ENCODE results near the gene SORBS1. TPM values are rescaled to one million over a fixed set of nuclear protein-coding genes. Genes with fewer than 3 reads are reported as not detected.

Gene SORBS1
- total RNA-seq, 1 donor from 2014 or later = 221 TPM

DNA sequence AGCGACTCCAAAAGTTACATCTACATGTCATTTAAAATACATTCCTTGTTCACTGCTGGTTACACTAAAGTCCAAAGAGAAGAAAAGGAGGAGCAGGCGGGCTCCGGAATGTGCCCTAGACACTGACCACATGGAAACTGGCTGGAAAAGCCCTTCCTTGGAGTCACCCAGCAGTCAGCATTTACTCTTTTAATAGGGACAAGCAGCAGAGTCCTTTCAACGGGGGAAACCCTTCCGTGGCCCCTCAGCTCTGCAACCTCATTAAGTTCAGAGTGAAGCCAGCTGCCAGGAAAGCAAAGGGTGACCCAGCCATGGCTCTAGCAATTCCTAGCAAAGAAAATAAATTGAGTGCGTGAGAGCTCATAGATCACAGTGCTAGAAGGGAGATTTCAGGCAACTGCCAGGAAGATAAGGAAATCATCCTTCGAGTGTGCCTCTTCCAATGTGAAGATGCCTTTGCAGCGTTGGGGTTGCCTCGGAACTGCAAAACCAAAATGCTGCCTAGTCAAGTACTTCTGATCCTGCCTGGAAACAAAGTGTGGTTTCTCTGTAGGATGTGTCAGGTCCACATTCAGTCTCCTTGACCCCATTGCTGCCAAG lies 101.6 kb downstream of the SORBS1 start:
- peak overlapping the region; percentile 55 for H3K4me3 Mint-ChIP-seq (ENCODE audit: unreplicated experiment)
- DNase-seq = no peak
- TF ChIP-seq, protein P1, sequence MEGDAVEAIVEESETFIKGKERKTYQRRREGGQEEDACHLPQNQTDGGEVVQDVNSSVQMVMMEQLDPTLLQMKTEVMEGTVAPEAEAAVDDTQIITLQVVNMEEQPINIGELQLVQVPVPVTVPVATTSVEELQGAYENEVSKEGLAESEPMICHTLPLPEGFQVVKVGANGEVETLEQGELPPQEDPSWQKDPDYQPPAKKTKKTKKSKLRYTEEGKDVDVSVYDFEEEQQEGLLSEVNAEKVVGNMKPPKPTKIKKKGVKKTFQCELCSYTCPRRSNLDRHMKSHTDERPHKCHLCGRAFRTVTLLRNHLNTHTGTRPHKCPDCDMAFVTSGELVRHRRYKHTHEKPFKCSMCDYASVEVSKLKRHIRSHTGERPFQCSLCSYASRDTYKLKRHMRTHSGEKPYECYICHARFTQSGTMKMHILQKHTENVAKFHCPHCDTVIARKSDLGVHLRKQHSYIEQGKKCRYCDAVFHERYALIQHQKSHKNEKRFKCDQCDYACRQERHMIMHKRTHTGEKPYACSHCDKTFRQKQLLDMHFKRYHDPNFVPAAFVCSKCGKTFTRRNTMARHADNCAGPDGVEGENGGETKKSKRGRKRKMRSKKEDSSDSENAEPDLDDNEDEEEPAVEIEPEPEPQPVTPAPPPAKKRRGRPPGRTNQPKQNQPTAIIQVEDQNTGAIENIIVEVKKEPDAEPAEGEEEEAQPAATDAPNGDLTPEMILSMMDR (IDR thresholded peaks at IDR 0.05; ENCODE audit: partially characterized antibody, unreplicated experiment) = no peak
- peak overlapping the region; percentile 63 for H3K27ac Mint-ChIP-seq (ENCODE audit: unreplicated experiment)
- peaks cover 2% of the 10 kb centered on the region for H3K9me3 Mint-ChIP-seq (ENCODE audit: unreplicated experiment)
- peaks cover 40% of the 10 kb centered on the region for H3K4me1 Mint-ChIP-seq (ENCODE audit: low read depth, unreplicated experiment)
- peaks cover 2% of the 10 kb centered on the region for H3K27me3 Mint-ChIP-seq (ENCODE audit: unreplicated experiment)
- H3K36me3 Mint-ChIP-seq (ENCODE audit: unreplicated experiment) = no peaks in the 10 kb centered on the region

DNA sequence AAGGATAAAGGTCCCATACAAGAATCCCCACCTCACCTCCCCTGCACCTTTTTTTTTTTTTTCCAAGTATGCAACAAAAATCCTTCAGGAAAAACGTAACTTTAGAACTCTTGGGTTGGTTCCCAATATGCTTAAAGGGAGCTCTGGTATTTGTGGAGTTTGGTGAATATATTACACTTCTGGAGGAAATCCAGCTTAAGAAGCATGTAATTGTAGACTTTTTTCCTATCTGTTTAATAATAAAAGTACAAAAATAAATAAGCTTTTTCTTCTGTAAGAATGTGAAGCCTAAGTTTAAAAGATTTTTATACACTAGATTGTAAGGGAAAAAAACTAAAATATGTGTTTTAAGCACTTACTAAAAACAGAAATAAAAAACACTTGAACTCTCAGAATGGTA lies 102.3 kb downstream of the SORBS1 start:
- TF ChIP-seq, protein P1 (IDR thresholded peaks at IDR 0.05; ENCODE audit: partially characterized antibody, unreplicated experiment) = no peak

DNA sequence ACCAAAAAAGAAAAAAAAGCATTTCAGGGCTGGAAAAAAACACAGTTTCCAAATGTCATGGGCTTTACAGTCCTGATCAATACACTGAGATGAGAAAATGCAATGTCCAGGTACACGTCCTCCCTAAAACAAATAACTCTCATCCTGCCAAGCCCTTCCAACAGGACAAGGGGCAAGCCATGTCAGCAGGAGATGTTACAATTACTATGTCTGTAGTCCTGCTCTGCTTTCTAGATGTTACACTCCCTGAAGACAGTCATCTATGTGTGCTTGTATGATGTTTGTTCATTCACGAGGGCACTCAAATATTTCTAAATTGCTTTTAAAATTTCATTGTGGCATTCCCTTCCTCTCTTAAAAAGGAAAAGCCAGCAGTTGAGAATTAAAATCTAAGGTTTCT lies 103.2 kb downstream of the SORBS1 start:
- no peak for DNase-seq
- Mint-ChIP-seq H3K27ac (ENCODE audit: unreplicated experiment) (peak overlapping the region; percentile 44), H3K36me3 (ENCODE audit: unreplicated experiment) (no peaks in the 10 kb centered on the region), H3K9me3 (ENCODE audit: unreplicated experiment) (peaks cover 2% of the 10 kb centered on the region), H3K27me3 (ENCODE audit: unreplicated experiment) (peaks cover 2% of the 10 kb centered on the region), H3K4me1 (ENCODE audit: low read depth, unreplicated experiment) (peaks cover 33% of the 10 kb centered on the region), H3K4me3 (ENCODE audit: unreplicated experiment) (peak overlapping the region; percentile 27)
- TF ChIP-seq, protein P1 (IDR thresholded peaks at IDR 0.05; ENCODE audit: partially characterized antibody, unreplicated experiment) = no peak

More for the DNA sequence above, 102.3 kb downstream of the SORBS1 start:
- H3K27me3 Mint-ChIP-seq (ENCODE audit: unreplicated experiment) = peaks cover 2% of the 10 kb centered on the region
- H3K36me3 Mint-ChIP-seq (ENCODE audit: unreplicated experiment) = no peaks in the 10 kb centered on the region
- H3K4me3 Mint-ChIP-seq (ENCODE audit: unreplicated experiment) = peak overlapping the region; percentile 55
- DNase-seq = no peak
- peaks cover 2% of the 10 kb centered on the region for H3K9me3 Mint-ChIP-seq (ENCODE audit: unreplicated experiment)
- peaks cover 36% of the 10 kb centered on the region for H3K4me1 Mint-ChIP-seq (ENCODE audit: low read depth, unreplicated experiment)
- H3K27ac Mint-ChIP-seq (ENCODE audit: unreplicated experiment) = peak overlapping the region; percentile 63

DNA sequence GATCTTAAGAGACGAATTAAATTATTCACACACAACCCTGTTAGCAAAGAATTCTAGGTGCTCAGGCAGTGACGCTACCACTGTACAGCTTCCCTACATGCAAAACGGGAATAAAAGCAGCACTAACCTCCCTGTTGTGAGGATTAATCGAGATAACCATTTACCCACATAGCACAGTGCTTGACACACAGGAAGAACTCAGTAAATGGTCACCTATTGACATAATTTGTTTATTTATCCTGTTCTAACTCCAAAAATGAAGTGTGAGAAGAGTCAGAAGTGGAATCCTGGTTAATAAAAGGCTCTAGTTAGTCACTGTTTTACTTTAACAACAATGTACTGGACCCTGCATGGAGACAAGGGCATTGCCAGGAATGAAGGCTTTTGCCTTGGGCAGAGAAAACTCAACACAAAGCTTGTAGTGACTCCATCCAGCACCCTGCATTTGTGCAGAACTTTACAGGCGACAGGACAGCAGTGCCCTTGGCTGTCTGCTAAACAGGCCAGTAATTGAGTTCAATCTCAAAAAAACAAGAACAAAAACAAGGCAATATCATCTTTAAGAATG lies 103.8 kb downstream of the SORBS1 start:
- TF ChIP-seq, protein P1 (IDR thresholded peaks at IDR 0.05; ENCODE audit: partially characterized antibody, unreplicated experiment) = no peak
- peaks cover 32% of the 10 kb centered on the region for H3K4me1 Mint-ChIP-seq (ENCODE audit: low read depth, unreplicated experiment)
- H3K9me3 Mint-ChIP-seq (ENCODE audit: unreplicated experiment) = peaks cover 2% of the 10 kb centered on the region
- DNase-seq = no peak
- H3K27me3 Mint-ChIP-seq (ENCODE audit: unreplicated experiment) = peaks cover 2% of the 10 kb centered on the region
- H3K4me3 Mint-ChIP-seq (ENCODE audit: unreplicated experiment) = peak overlapping the region; percentile 32
- no peaks in the 10 kb centered on the region for H3K36me3 Mint-ChIP-seq (ENCODE audit: unreplicated experiment)
- peak overlapping the region; percentile 55 for H3K27ac Mint-ChIP-seq (ENCODE audit: unreplicated experiment)

DNA sequence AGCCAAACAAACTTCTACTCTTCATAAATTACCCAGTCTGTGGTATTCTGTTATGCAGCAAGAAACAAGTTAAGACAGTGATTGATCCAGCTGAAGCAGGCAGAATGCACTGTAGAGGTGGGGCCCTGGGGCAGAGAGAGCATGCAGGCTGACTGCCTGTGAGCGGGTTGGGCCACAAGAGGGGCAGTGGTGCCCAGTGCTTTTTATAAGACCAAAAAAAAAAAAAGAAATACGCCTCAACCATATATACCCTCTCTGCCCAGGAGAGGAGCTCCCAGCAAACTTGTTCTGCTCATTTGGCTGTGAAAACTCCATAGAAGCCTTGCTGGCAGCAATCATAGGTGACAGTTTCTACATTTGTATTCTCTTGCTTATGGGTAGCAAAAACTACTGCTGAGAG lies 104.7 kb downstream of the SORBS1 start:
- no peaks in the 10 kb centered on the region for H3K36me3 Mint-ChIP-seq (ENCODE audit: unreplicated experiment)
- peaks cover 2% of the 10 kb centered on the region for H3K9me3 Mint-ChIP-seq (ENCODE audit: unreplicated experiment)
- H3K4me1 Mint-ChIP-seq (ENCODE audit: low read depth, unreplicated experiment) = peaks cover 38% of the 10 kb centered on the region
- peak overlapping the region; percentile 33 for H3K4me3 Mint-ChIP-seq (ENCODE audit: unreplicated experiment)
- no peak for DNase-seq
- no peak overlapping the region for H3K27ac Mint-ChIP-seq (ENCODE audit: unreplicated experiment)
- TF ChIP-seq, protein P1 (IDR thresholded peaks at IDR 0.05; ENCODE audit: partially characterized antibody, unreplicated experiment) = no peak
- H3K27me3 Mint-ChIP-seq (ENCODE audit: unreplicated experiment) = peaks cover 2% of the 10 kb centered on the region

Data from glutamatergic neuron (in vitro differentiated cells).